ELF-1 (cell line): ENCODE data around the gene MYH15.
A peak's percentile ranks its signal among the peaks of the same experiment; 100 is the strongest.

Source experiments
- DNase-seq: peaks from one replicate; pipeline ENCODE4 v3.0.0-alpha.2; 2016; ENCODE audit warnings: low read depth, low spot score

MYH15 gene

DNA sequence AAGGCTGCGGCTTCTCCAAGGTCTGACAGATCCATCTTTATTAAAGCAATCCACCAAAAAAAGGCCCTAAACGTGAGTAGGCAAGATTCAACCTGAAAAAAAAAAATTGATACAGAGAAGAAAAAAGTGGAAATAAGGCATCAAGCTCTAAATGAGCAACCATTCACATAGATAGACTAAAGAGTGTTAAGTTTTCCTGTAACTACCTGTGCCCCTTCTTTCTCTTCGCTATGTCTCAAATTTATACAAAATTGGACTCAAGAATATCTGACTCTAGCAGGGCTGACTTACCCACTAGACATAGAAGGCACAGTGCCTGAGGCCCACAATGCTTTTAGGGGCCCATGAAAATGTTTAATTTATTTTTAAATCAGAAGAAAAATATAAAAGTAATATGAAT lies at the start of gene MYH15:
Gene MYH15, minus strand, starts transcription at position 101 of the 400 bp plus-strand sequence. Its CDS starts 66 bp downstream, at position 35.
- no peak for DNase-seq

- no peak for DNase-seq
Measured at GRCh38 chr3:108555966-108556581, 45.7 kb upstream of the MYH15 start.

DNA sequence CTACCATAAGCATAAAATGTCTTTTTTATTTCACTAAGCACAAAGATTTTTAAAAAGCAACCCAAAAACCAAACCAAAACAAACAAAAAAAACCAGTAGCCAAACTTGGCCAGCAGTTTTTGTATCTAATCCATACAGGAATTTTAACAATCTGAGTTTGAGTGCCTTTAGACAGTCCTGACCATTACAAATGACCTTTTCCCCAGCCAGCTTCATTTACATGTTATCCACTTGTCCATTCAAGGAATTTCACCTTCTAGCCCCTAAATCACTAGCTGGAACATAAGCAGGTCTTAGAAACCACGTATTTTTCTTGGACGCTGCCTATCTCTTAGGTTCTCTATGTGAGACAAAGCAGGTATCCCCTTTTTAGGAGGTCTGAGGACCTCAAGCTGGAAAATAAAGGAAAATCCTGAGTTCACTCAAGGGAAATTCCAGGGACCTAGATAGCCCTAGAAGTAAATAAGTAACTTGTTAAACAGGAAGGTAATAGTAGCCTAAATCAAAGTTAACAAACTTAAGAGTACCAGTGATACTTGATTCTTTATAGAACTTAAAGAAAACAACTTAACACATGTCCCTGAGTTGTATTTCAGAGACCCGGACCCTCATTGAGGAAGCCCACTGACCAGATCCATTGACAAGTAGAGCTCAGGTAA lies 44.6 kb upstream of the MYH15 start:
- no peak for DNase-seq

DNA sequence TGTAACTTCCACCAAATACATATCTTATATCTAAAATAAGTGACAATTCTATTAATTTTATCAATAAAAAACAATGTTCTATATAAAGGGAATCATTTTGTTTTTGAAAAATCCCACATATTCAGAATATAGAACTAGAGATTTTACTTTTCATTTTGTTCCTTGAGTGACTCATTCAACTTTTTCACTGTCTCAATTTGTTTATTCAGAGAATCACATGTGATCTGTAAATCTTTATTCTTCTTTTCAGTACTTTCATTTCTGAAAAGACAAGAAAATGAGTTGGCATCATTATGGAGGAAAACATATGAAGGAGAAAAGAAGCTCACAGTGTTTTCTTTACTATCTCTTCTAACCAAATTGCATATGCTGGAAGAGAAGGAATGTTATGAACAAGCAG lies 43.8 kb upstream of the MYH15 start:
- no peak for DNase-seq

GRCh38 chr3:108552267-108553159 lies 42.1 kb upstream of the MYH15 start:
- DNase-seq: no peak

- no peak for DNase-seq
Measured at GRCh38 chr3:108548886-108549285, 38.5 kb upstream of the MYH15 start.

GRCh38 chr3:108548304-108548703 lies 37.9 kb upstream of the MYH15 start:
- no peak for DNase-seq

DNA sequence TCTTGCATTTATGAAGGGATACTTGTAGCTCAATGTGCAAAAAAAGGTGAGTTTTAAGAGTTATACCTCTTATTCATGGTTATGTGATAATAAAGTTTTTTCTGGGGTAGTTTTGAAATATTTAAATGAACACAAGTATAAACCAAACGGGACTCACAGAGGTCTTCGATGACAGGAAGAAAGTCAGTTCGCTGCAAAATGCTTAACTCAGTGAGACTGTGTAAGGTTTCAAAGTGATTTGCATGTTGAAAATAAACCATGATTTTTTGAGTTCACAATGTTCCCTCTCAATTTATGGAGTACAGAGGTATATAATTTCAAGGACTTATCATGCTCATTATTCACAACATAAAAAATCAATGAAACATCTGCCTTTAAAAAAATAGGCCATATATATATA lies 36.3 kb upstream of the MYH15 start:
- DNase-seq: no peak

DNA sequence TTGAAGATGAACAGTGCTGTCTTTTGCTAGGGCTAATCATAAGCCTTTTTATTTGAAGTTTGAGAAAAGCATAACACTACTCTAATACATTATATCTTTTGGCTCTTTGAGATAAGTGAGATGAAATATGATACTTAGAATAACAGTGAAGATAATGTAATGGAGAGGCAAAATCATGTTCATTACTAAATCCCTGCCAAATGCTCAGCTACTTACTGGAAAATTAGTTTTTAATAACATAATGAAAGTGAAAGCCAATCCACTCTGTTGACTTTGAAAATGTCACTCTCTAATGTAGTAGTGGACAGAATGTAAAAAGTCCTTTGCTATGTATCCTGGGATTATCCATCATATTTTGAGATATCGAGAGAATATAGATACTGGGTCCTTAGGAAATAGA lies 35.9 kb upstream of the MYH15 start:
- no peak for DNase-seq

GRCh38 chr3:108538083-108538482 lies 27.7 kb upstream of the MYH15 start:
- DNase-seq: no peak

DNA sequence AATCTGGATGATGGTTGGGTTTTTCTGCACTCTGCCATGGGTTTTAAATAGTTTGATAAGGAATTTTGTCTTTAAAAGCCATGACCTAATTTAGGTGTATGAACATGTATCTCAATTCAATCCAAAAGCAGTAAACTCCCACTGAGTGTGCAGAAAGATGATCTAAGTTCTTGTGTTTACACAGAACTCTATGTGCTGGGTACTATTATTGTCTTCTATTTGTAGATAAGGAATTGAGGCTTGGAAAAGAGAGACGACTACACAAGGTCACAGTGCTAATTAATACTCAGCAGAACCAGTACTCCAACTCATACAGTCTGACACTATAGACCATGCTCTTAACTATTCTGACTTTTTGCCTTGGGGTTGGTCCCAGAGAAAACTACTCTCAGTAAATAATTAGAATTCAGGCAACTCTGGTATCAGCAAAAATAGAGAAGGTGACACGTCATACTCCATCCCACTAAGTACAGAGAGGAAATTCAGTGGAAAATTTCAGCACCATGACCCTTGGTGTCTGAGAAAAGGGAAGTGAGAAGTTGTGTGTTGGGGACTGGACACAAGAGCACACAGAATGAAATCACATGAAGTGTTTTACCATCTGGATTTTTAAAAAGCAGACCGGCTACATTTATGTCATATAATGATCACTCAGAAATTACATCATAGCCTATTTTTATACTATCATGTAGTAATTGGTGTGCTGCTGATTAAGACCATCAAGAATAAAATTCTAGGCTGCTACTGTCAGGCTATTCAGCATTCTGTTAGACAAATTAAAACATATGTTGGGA lies 18.3 kb upstream of the MYH15 start:
- DNase-seq: no peak

DNA sequence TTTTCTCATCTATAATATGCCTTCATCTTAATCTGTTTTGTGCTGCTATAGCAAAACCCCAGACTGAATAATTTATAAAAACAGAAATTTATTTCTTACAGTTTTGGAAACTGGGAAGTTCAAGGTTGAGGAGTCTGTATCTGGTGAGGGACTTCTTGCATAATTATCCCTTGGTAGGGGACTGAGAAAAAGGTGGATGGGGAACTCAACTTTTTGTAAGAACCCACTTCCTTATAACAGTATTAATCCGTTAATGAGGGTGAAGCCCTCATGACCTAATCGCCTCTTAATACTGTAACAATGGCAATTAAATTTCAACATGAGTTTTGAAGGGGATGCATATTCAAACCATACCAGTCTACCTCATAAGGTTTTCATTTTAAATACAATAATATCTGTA lies 17.4 kb upstream of the MYH15 start:
- no peak for DNase-seq

DNA sequence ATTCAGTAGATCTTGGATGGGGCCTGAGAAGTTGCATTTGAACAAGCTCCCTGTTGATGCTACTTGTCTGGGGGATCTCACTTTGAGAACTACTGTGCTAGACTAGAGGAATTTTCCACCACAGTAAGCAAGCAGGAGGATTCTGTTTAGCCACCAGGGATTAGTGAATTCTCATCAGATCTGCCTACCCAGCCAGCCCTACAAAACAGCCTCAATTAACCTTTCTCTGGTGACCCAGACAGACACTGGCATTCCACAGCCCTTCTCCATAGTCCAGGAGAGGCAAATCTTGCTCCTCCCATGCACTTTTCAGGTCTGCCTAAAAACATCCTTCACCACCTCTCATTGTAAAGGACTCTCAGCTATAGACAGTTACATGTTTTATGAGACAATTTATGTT lies 16.7 kb upstream of the MYH15 start:
- peak; percentile 56 for DNase-seq

DNA sequence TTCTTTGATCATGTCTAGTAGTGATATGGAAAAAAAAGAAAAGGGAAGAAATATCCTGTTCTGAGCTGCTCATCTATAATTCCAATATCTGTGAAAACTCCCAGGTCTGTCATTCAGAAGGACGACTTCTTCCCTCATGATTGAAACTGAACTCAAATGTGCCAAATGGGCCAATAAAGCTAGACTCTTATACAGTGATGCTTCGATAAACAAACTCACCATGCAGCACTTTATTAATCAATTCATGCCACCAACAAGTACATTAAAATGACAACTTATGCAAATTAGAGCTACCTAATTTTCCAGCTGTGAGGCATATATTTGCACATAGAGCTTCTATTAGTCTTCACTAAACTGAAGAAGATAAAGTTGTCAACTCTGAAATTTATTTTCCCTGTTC lies 15.6 kb upstream of the MYH15 start:
- DNase-seq: no peak

- no peak for DNase-seq
Measured at GRCh38 chr3:108525256-108525655, 14.9 kb upstream of the MYH15 start.

DNA sequence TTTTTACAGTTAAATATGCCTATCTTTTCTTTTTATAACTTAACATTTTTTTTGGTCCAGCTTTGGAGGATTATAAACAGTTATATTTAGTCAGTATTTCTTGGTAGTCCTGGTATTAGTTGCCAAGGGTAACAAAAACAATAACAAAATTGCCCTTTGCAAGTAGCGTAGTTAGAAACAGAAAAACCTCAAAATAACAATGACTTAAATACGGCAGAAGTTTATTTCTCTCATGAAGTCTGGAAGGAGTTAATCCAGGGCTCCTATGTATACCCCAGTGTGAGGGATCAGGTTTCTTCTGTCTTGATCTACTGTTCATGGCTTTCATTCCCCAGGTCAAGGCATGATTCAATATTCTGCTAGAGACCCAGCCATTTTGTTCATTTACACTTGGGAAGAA lies 14.1 kb upstream of the MYH15 start:
- no peak for DNase-seq

DNA sequence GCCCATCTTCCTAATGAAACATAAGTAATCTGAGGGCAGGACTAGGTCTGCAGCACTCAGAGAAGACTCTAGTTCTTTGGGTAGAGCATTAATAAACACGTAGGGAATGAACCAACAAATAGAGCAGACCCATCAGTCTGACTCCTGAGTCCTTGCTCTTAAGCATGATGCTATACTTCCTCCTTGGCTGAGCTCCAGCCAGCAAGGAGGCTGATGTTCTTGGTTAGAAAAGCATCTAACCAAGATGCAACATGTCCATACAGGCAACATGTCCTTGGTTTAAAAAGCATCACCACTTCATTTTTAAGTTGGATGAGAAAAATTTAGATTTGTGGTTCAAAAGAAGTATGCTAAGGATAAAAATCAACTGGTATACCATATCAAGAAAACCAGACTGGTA lies 8.5 kb upstream of the MYH15 start:
- no peak for DNase-seq

DNA sequence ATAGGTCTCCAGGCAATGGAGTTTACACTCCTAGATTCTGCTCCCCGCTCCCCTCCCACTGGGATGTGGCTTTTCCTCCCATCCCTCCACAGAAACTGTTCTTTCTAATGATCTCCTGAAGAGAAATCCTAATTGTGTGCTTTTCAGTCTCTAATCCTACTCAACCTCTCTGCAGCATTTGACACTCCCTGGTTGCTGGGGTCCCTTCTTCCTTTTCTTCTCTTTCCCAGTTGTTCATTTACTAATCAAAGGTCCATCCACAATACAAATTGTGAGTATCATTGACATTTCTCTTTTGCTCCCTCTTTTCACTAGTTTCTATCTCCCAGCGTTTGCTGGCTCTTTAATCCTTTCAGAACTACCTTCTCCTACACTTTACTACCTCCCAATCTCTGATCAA lies 6.5 kb upstream of the MYH15 start:
- no peak for DNase-seq

DNA sequence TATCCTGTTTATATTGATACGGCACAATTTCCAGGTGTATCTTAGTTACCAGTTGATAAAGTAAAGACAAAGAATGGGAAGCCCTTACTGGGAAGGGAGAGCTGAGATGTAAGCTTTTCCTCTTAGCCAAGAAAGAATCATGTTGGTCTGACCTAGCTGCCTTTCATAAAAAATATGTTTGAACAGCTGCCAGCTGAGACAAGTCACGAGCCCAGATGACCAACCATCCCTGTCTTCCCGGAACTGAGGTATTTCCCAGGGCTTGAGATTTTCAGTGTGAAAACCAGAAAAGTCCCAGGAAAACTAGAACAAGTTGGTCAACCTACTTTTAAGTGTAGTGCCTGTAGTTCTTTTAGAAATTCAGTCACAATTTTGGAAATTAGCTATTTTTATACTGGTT lies 3.6 kb upstream of the MYH15 start:
- DNase-seq: no peak

DNA sequence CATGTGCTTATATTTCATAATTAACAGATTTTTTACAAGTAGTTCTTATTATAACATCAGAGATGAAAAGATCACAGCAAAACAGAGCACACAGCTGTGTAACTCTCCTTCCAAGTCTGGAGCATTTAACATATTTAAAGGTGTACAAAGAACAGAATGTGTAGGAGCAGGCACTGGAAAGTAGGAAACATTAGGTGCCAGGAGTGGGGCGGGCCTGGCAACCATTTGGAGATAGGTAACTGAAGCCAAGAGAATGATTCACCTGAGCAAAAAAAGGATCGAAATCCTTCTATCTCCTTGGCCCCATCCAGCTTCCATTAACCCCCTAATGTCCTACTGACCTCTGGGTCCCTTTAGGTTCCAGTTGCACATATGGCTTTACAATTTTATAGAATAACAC lies 2.3 kb upstream of the MYH15 start:
- no peak for DNase-seq

GRCh38 chr3:108511490-108511889 lies 1.1 kb upstream of the MYH15 start:
- DNase-seq: no peak

DNA sequence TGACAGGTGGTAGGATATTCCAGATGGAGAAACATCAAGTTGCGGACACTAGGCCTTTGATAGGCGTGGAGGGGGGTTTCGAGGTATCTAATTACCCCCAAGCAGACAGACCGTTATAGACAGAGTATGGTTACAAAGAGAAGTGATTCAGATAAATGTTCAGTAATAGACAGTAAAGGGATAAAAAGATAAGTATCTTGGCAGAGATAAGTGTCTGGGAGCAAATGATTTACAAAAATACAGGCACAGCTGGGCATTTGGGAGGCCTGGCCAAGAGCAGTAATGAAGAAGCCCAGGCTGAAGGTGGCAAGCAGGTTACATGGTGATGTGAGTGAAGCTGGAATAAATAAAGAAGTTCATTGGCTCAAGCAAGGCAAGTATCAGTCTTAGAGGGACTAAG lies 659 bp upstream of the MYH15 start:
- DNase-seq: no peak
